IMR-90 (cell line): ENCODE data around the gene RHOBTB3. TPM values are rescaled to one million over a fixed set of nuclear protein-coding genes. Genes with fewer than 3 reads are reported as not detected.

Experiments used
- ATAC-seq: fragments of 200-7000 bp; cut with Tn5 transposase; 2 replicates; pipeline ENCODE4 v1.9.1; 2020; ENCODE audit warnings: low read depth, mild to moderate bottlenecking, moderate library complexity
- BruUV-seq: library from RNA; stranded (reverse); fragments of 400-500 nt; replicated peaks from 2 replicates; lab custom pipeline; 2021; lab: Mats Ljungman, UMichigan
- CTCF ChIA-PET: fragments of 300-600 bp; formaldehyde crosslinking; extraction: SDS; loops from one replicate; lab custom pipeline; 2021; ENCODE audit warnings: antibody characterized with exemption; lab: Yijun Ruan, JAX
- POLR2A ChIA-PET: fragments of 300-600 bp; sonication (Branson Sonifier 250); formaldehyde crosslinking; loops from one replicate; lab custom pipeline; 2022; ENCODE audit warnings: antibody characterized with exemption; ENCODE audit not compliant: unreplicated experiment; lab: Charles Lee
- DNase-seq: peaks from one replicate; pipeline ENCODE4 v3.0.0; 2013
- H2AFZ ChIP-seq: replicated peaks from 2 replicates; pipeline ENCODE3; 2013; ENCODE audit warnings: low read length, mild to moderate bottlenecking; ENCODE audit not compliant: poor library complexity
- H2AK5ac ChIP-seq: 2 replicates; pipeline ENCODE4 v1.6.1; 2013; ENCODE audit warnings: low read depth, low read length, inconsistent platforms
- H2AK9ac ChIP-seq: replicated peaks from 2 replicates; pipeline ENCODE3; 2013; ENCODE audit warnings: mild to moderate bottlenecking, low read depth, low read length, moderate library complexity; ENCODE audit not compliant: poor library complexity
- H2BK120ac ChIP-seq: 2 replicates; pipeline ENCODE4 v1.6.1; 2013; ENCODE audit warnings: low read depth, low read length, inconsistent platforms
- H2BK15ac ChIP-seq: 3 replicates; pipeline ENCODE4 v1.6.1; 2013; ENCODE audit warnings: low read depth, low read length, inconsistent platforms
- H2BK20ac ChIP-seq: 2 replicates; pipeline ENCODE4 v1.6.1; 2013; ENCODE audit warnings: low read depth, mild to moderate bottlenecking, inconsistent platforms, low read length, moderate library complexity
- H2BK5ac ChIP-seq: 2 replicates; pipeline ENCODE4 v1.6.1; 2013; ENCODE audit warnings: mild to moderate bottlenecking, low read depth, low read length, inconsistent platforms; ENCODE audit not compliant: poor library complexity, severe bottlenecking
- H3K14ac ChIP-seq: replicated peaks from 2 replicates; pipeline ENCODE4 v1.6.1; 2013; ENCODE audit warnings: low read depth, low read length, inconsistent platforms
- H3K18ac ChIP-seq: 2 replicates; pipeline ENCODE4 v1.6.1; 2013; ENCODE audit warnings: low read depth, low read length, control low read depth
- H3K23ac ChIP-seq: 2 replicates; pipeline ENCODE4 v1.6.1; 2013; ENCODE audit warnings: low read depth, low read length, inconsistent platforms
- H3K27ac ChIP-seq: 2 replicates; pipeline ENCODE4 v1.5.1; 2013; ENCODE audit warnings: mild to moderate bottlenecking, control low read depth, low read length; ENCODE audit not compliant: insufficient read depth
- H3K27me3 ChIP-seq: 2 replicates; pipeline ENCODE4 v1.6.1; 2013; ENCODE audit warnings: low read length; ENCODE audit not compliant: control insufficient read depth, insufficient read depth
- H3K36me3 ChIP-seq: 2 replicates; pipeline ENCODE4 v1.6.1; 2013; ENCODE audit warnings: low read length, mixed read lengths; ENCODE audit not compliant: control insufficient read depth, insufficient read depth
- H3K4ac ChIP-seq: 2 replicates; pipeline ENCODE4 v1.6.1; 2013; ENCODE audit warnings: low read depth, low read length, inconsistent platforms
- H3K4me1 ChIP-seq: 2 replicates; pipeline ENCODE4 v1.6.1; 2013; ENCODE audit warnings: low read length, mixed read lengths; ENCODE audit not compliant: control insufficient read depth, insufficient read depth
- H3K4me2 ChIP-seq: 2 replicates; pipeline ENCODE4 v1.6.1; 2013; ENCODE audit warnings: low read depth, mild to moderate bottlenecking, control low read depth, low read length, moderate library complexity
- H3K4me3 ChIP-seq: 2 replicates; pipeline ENCODE4 v1.5.1; 2013; ENCODE audit warnings: low read depth, mild to moderate bottlenecking, control low read depth, low read length, moderate library complexity; ENCODE audit not compliant: insufficient read depth
- H3K56ac ChIP-seq: 2 replicates; pipeline ENCODE4 v1.6.1; 2013; ENCODE audit warnings: low read length, inconsistent platforms; ENCODE audit not compliant: insufficient read depth; ENCODE audit errors: extremely low read depth
- H3K79me1 ChIP-seq, 2 experiments: 2 replicates each; pipeline ENCODE4 v1.6.1; 2013; ENCODE audit warnings: low read length in 2 of 2, inconsistent platforms in 1 of 2, low read depth in 1 of 2
- H3K9ac ChIP-seq: 2 replicates; pipeline ENCODE4 v1.6.1; 2013; ENCODE audit warnings: low read depth, low read length, control low read depth
- H3K9me1 ChIP-seq: 2 replicates; pipeline ENCODE4 v1.6.1; 2013; ENCODE audit warnings: low read length, inconsistent platforms; ENCODE audit not compliant: insufficient read depth
- H3K9me3 ChIP-seq: 2 replicates; pipeline ENCODE4 v1.6.1; 2013; ENCODE audit warnings: low read length; ENCODE audit not compliant: control insufficient read depth, insufficient read depth
- H4K20me1 ChIP-seq: 2 replicates; pipeline ENCODE4 v1.6.1; 2013; ENCODE audit warnings: low read length, inconsistent platforms; ENCODE audit not compliant: insufficient read depth
- H4K5ac ChIP-seq: 2 replicates; pipeline ENCODE4 v1.6.1; 2013; ENCODE audit warnings: mild to moderate bottlenecking, low read depth, low read length, control low read depth
- H4K8ac ChIP-seq, 2 experiments: 2 replicates each; pipeline ENCODE4 v1.6.1; 2013; ENCODE audit warnings: low read depth in 2 of 2, low read length in 2 of 2, control low read depth in 1 of 2, inconsistent platforms in 1 of 2
- H4K91ac ChIP-seq: 2 replicates; pipeline ENCODE4 v1.6.1; 2013; ENCODE audit warnings: low read depth, low read length, inconsistent platforms; ENCODE audit not compliant: insufficient read depth
- BHLHE40 ChIP-seq: fragments of 150-350 bp; IDR thresholded peaks from 2 replicates; pipeline ENCODE4 v1.6.1; 2016; ENCODE audit warnings: mild to moderate bottlenecking, low read depth, low read length
- CEBPB ChIP-seq: IDR thresholded peaks from 2 replicates; pipeline ENCODE4 v1.6.1; 2012; ENCODE audit warnings: low read depth, low read length, improper control_type of control experiment
- CHD1 ChIP-seq: IDR thresholded peaks from 2 replicates; pipeline ENCODE4 v1.6.1; 2012; ENCODE audit warnings: low read depth, low read length, improper control_type of control experiment
- ELK1 ChIP-seq: fragments of 150-350 bp; IDR thresholded peaks from 2 replicates; pipeline ENCODE4 v1.6.1; 2016; ENCODE audit warnings: low read depth, mild to moderate bottlenecking, low read length, moderate library complexity, borderline replicate concordance
- FOS ChIP-seq: fragments of 150-350 bp; IDR thresholded peaks from 2 replicates; pipeline ENCODE4 v1.6.1; 2016; ENCODE audit warnings: low read depth, low read length
- MAFK ChIP-seq: IDR thresholded peaks from 2 replicates; pipeline ENCODE4 v1.6.1; 2012; ENCODE audit warnings: low read depth, low read length, improper control_type of control experiment
- MAZ ChIP-seq: IDR thresholded peaks from 2 replicates; pipeline ENCODE4 v1.6.1; 2012; ENCODE audit warnings: low read depth, mild to moderate bottlenecking, low read length, improper control_type of control experiment, moderate library complexity, borderline replicate concordance
- MXI1 ChIP-seq: IDR thresholded peaks from 2 replicates; pipeline ENCODE4 v1.6.1; 2012; ENCODE audit warnings: low read depth, mild to moderate bottlenecking, low read length, moderate library complexity, borderline replicate concordance
- NFE2L2 ChIP-seq: fragments of 150-350 bp; IDR thresholded peaks from 2 replicates; pipeline ENCODE4 v1.6.1; 2016; ENCODE audit warnings: low read depth, mild to moderate bottlenecking, low read length
- POLR2A ChIP-seq: IDR thresholded peaks from 2 replicates; pipeline ENCODE4 v1.6.1; 2012; ENCODE audit warnings: mild to moderate bottlenecking, low read depth, low read length
- RAD21 ChIP-seq: IDR thresholded peaks from 2 replicates; pipeline ENCODE4 v1.6.1; 2012; ENCODE audit warnings: low read length, improper control_type of control experiment
- RCOR1 ChIP-seq: IDR thresholded peaks from 2 replicates; pipeline ENCODE4 v1.6.1; 2012; ENCODE audit warnings: mild to moderate bottlenecking, low read length, improper control_type of control experiment; ENCODE audit not compliant: insufficient replicate concordance
- RFX5 ChIP-seq: IDR thresholded peaks from 2 replicates; pipeline ENCODE4 v1.8.0; 2012; ENCODE audit warnings: low read depth, mild to moderate bottlenecking, low read length, moderate library complexity
- SMC3 ChIP-seq: fragments of 150-350 bp; IDR thresholded peaks from 2 replicates; pipeline ENCODE4 v1.6.1; 2016; ENCODE audit warnings: low read depth, mild to moderate bottlenecking, antibody characterized with exemption, low read length, moderate library complexity
- USF2 ChIP-seq: fragments of 150-350 bp; IDR thresholded peaks from 2 replicates; pipeline ENCODE4 v1.6.1; 2017; ENCODE audit warnings: mild to moderate bottlenecking, antibody characterized with exemption, low read length, low read depth
- WGBS, 2 experiments: methylation state at CpG; one replicate each; pipeline versions ENCODE4 v1.1.5 to v1.1.7; 2013; ENCODE audit warnings: missing lambda C conversion rate in 2 of 2; ENCODE audit not compliant: insufficient read length in 1 of 2; ENCODE audit errors: extremely low coverage in 2 of 2; 5-methylcytosine and 5-hydroxymethylcytosine counted together
- dilution Hi-C: fragments of 300-500 bp; cut with HindIII; formaldehyde crosslinking; loops from one replicate; pipeline ENCODE4 v1.14.3; 2018; ENCODE audit warnings: low sequenced_read_pairs; ENCODE audit not compliant: unreplicated experiment
- in situ Hi-C: fragments of 300-500 bp; cut with MboI; formaldehyde crosslinking; loops from 3 replicates; pipeline ENCODE4 v1.14.3; 2019; ENCODE audit warnings: low sequenced_read_pairs, inconsistent platforms, mixed read lengths
- intact Hi-C: fragments of 100-400 bp; cut with micrococcal nuclease; formaldehyde crosslinking; loops from 2 replicates; pipeline ENCODE4 v1.10.0; 2022
- polyA plus RNA-seq, 3 experiments: library from polyadenylated mRNA; depleted of rRNA; stranded (reverse); fragments of >200 nt; gene quantifications; 2 replicates each; pipeline ENCODE4 v1.2.3, GENCODE V29; 2012; ENCODE audit warnings: low replicate concordance in 1 of 3
- total RNA-seq: library from RNA; depleted of rRNA; stranded (reverse); fragments of >200 nt; gene quantifications from 2 replicates; pipeline ENCODE4 v1.2.3, GENCODE V29; 2012

Gene RHOBTB3
- total and polyA plus RNA-seq, 2 of the 4 experiments (the other 2 are of a cell fraction), result 117 to 447 TPM

GRCh38 chr5:95843733-95844223 is 112.6 kb downstream of the RHOBTB3 start (continued):
- no peak for TF ChIP-seq FOS

- Histone ChIP-seq H2AK5ac (no peak overlapping the region), H3K4me3 (no peak overlapping the region), H4K20me1 (no peaks in the 10 kb centered on the region), H3K9ac (no peak overlapping the region), H4K5ac (no peak overlapping the region), H3K9me1 (peaks cover 7% of the 10 kb centered on the region; the same call in 1 of the 2 replicates), H3K4me1 (peaks cover 13% of the 10 kb centered on the region), H2BK120ac (no peak overlapping the region), H3K4ac (no peak overlapping the region), H4K91ac (peak overlapping the region; percentile 35; the same call in 1 of the 2 replicates), H2AK9ac (no peak overlapping the region), H4K8ac (no peak overlapping the region), H2BK5ac (no peak overlapping the region), H3K14ac (no peak overlapping the region), H3K4me2 (no peak overlapping the region), H3K56ac (no peak overlapping the region), H2BK15ac (no peak overlapping the region), H3K9me3 (no peaks in the 10 kb centered on the region), H3K79me1 (0 out of 4 replicates have a peak, but pooled peaks cover 0 to 2% of the 10 kb centered on the region in 2 experiments), H3K36me3 (no peaks in the 10 kb centered on the region), H3K18ac (no peak overlapping the region), H3K27ac (no peak overlapping the region), H2AFZ (no peak overlapping the region), H2BK20ac (no peak overlapping the region), H3K23ac (no peak overlapping the region), H3K27me3 (no peaks in the 10 kb centered on the region)
- in situ Hi-C loops, result loop anchor here (10.0 kb wide), 2 partner anchors 181 to 291 kb away; partner anchors contain the start of genes ARSK and SKIC3
- DNase-seq (no peak), ATAC-seq (no peak)
- ChIA-PET POLR2A (no interaction called here), CTCF (no interaction called here)
- dilution Hi-C loops, result no loop called here
- intact Hi-C loops, result loop anchor here (5.0 kb wide), 1 partner anchor 288 kb away; the partner anchor contains the start of gene ARSK
- BruUV-seq, result no TSS peak
- WGBS, 2 experiments, result no CpG with 5 or more reads among the region's 3 CpGs
- TF ChIP-seq CEBPB (no peak), ELK1 (no peak), MXI1 (no peak), RFX5 (no peak), MAZ (no peak), SMC3 (no peak), FOS (no peak), CHD1 (no peak), MAFK (no peak), RCOR1 (no peak), RAD21 (no peak), NFE2L2 (no peak), POLR2A (no peak), USF2 (no peak), BHLHE40 (no peak)
Observed at GRCh38 chr5:95845391-95845790, 114.3 kb downstream of the RHOBTB3 start.
